ENCODE results near the gene PUDP.

- TF ChIP-seq CTCF (IDR thresholded peaks at IDR 0.05; ENCODE audit: low read depth, low read length, poor library complexity, severe bottlenecking) (no peak), EZH2phosphoT487 (IDR thresholded peaks at IDR 0.05; ENCODE audit: borderline replicate concordance, low read length) (no peak)
Observed at GRCh38 chrX:7153231-7153630, 5.3 kb upstream of the PUDP start.

Measured in DOHH2 (cell line).